IMR-90 (cell line): ENCODE data around the gene BRPF1.

Experiments used
- BHLHE40 ChIP-seq: fragments of 150-350 bp; IDR thresholded peaks from 2 replicates; pipeline ENCODE4 v1.6.1; 2016; ENCODE audit warnings: mild to moderate bottlenecking, low read depth, low read length
- CEBPB ChIP-seq: IDR thresholded peaks from 2 replicates; pipeline ENCODE4 v1.6.1; 2012; ENCODE audit warnings: low read depth, low read length, improper control_type of control experiment
- CTCF ChIP-seq: conservative IDR thresholded peaks from 2 replicates; pipeline ENCODE4 v1.5.1; 2012; ENCODE audit warnings: mild to moderate bottlenecking, low read depth, low read length, improper control_type of control experiment
- ELK1 ChIP-seq: fragments of 150-350 bp; IDR thresholded peaks from 2 replicates; pipeline ENCODE4 v1.6.1; 2016; ENCODE audit warnings: low read depth, mild to moderate bottlenecking, low read length, moderate library complexity, borderline replicate concordance
- FOS ChIP-seq: fragments of 150-350 bp; IDR thresholded peaks from 2 replicates; pipeline ENCODE4 v1.6.1; 2016; ENCODE audit warnings: low read depth, low read length
- MAFK ChIP-seq: IDR thresholded peaks from 2 replicates; pipeline ENCODE4 v1.6.1; 2012; ENCODE audit warnings: low read depth, low read length, improper control_type of control experiment
- MAZ ChIP-seq: IDR thresholded peaks from 2 replicates; pipeline ENCODE4 v1.6.1; 2012; ENCODE audit warnings: low read depth, mild to moderate bottlenecking, low read length, improper control_type of control experiment, moderate library complexity, borderline replicate concordance
- MXI1 ChIP-seq: IDR thresholded peaks from 2 replicates; pipeline ENCODE4 v1.6.1; 2012; ENCODE audit warnings: low read depth, mild to moderate bottlenecking, low read length, moderate library complexity, borderline replicate concordance
- POLR2A ChIP-seq: IDR thresholded peaks from 2 replicates; pipeline ENCODE4 v1.6.1; 2012; ENCODE audit warnings: mild to moderate bottlenecking, low read depth, low read length
- RAD21 ChIP-seq: IDR thresholded peaks from 2 replicates; pipeline ENCODE4 v1.6.1; 2012; ENCODE audit warnings: low read length, improper control_type of control experiment
- RCOR1 ChIP-seq: IDR thresholded peaks from 2 replicates; pipeline ENCODE4 v1.6.1; 2012; ENCODE audit warnings: mild to moderate bottlenecking, low read length, improper control_type of control experiment; ENCODE audit not compliant: insufficient replicate concordance
- RFX5 ChIP-seq: IDR thresholded peaks from 2 replicates; pipeline ENCODE4 v1.8.0; 2012; ENCODE audit warnings: low read depth, mild to moderate bottlenecking, low read length, moderate library complexity
- SMC3 ChIP-seq: fragments of 150-350 bp; IDR thresholded peaks from 2 replicates; pipeline ENCODE4 v1.6.1; 2016; ENCODE audit warnings: low read depth, mild to moderate bottlenecking, antibody characterized with exemption, low read length, moderate library complexity
- USF2 ChIP-seq: fragments of 150-350 bp; IDR thresholded peaks from 2 replicates; pipeline ENCODE4 v1.6.1; 2017; ENCODE audit warnings: mild to moderate bottlenecking, antibody characterized with exemption, low read length, low read depth

GRCh38 chr3:9781551-9781950 lies 50.0 kb downstream of the BRPF1 start:
- TF ChIP-seq USF2 (no peak), POLR2A (no peak), MAFK (no peak), CTCF (no peak), RAD21 (no peak), RCOR1 (no peak), ELK1 (no peak), MAZ (no peak), SMC3 (no peak), CEBPB (no peak), FOS (no peak), BHLHE40 (no peak), RFX5 (no peak), MXI1 (no peak)
